H9 (cell line): ENCODE data around the gene WBP1L. TPM values are rescaled to one million over a fixed set of nuclear protein-coding genes. Genes with fewer than 3 reads are reported as not detected.
A peak's percentile ranks its signal among the peaks of the same experiment; 100 is the strongest.

Source experiments
- DNase-seq: peaks from one replicate; pipeline ENCODE4 v3.0.0-alpha.2; 2017
- H2AFZ ChIP-seq: one replicate; pipeline ENCODE4 v1.6.1; 2013; ENCODE audit warnings: mild to moderate bottlenecking, low read length, control low read depth, moderate library complexity
- H2AK5ac ChIP-seq: 2 replicates; pipeline ENCODE4 v1.6.1; 2013; ENCODE audit warnings: low read length, control low read depth, mixed read lengths; ENCODE audit not compliant: insufficient read length
- H2BK120ac ChIP-seq: one replicate; pipeline ENCODE4 v1.6.1; 2013; ENCODE audit warnings: low read depth, mild to moderate bottlenecking, low read length, control low read depth, inconsistent platforms; ENCODE audit not compliant: poor library complexity, severe bottlenecking
- H2BK12ac ChIP-seq: 2 replicates; pipeline ENCODE4 v1.6.1; 2013; ENCODE audit warnings: low read length, control low read depth, mixed read lengths, low read depth; ENCODE audit not compliant: insufficient read length
- H2BK15ac ChIP-seq: 2 replicates; pipeline ENCODE4 v1.6.1; 2013; ENCODE audit warnings: low read depth, low read length, control low read depth
- H2BK20ac ChIP-seq: one replicate; pipeline ENCODE4 v1.6.1; 2013; ENCODE audit warnings: low read depth, mild to moderate bottlenecking, low read length, control low read depth, inconsistent platforms; ENCODE audit not compliant: poor library complexity, severe bottlenecking
- H2BK5ac ChIP-seq: 2 replicates; pipeline ENCODE4 v1.6.1; 2013; ENCODE audit warnings: low read length, control low read depth, mixed read lengths; ENCODE audit not compliant: insufficient read length
- H3K14ac ChIP-seq: 2 replicates; pipeline ENCODE4 v1.6.1; 2013; ENCODE audit warnings: low read length, control low read depth; ENCODE audit not compliant: insufficient read depth
- H3K18ac ChIP-seq: 2 replicates; pipeline ENCODE4 v1.6.1; 2013; ENCODE audit warnings: low read depth, mild to moderate bottlenecking, mixed read lengths, low read length, control low read depth; ENCODE audit not compliant: insufficient read length
- H3K23ac ChIP-seq: 2 replicates; pipeline ENCODE4 v1.6.1; 2013; ENCODE audit warnings: low read length, control low read depth, mixed read lengths, low read depth; ENCODE audit not compliant: insufficient read length
- H3K23me2 ChIP-seq: 2 replicates; pipeline ENCODE4 v1.6.1; 2013; ENCODE audit warnings: low read depth, mild to moderate bottlenecking, mixed read lengths, low read length, control low read depth; ENCODE audit not compliant: insufficient read length, poor library complexity, severe bottlenecking
- H3K27ac ChIP-seq: 2 replicates; pipeline ENCODE4 v1.5.1; 2013; ENCODE audit warnings: low read length, control low read depth, mixed read lengths, low read depth; ENCODE audit not compliant: insufficient read length
- H3K27me3 ChIP-seq: 2 replicates; pipeline ENCODE4 v1.6.1; 2013; ENCODE audit warnings: low read length, control low read depth, inconsistent platforms; ENCODE audit not compliant: insufficient read depth
- H3K4ac ChIP-seq: 2 replicates; pipeline ENCODE4 v1.6.1; 2013; ENCODE audit warnings: low read depth, mild to moderate bottlenecking, control low read depth, inconsistent platforms, low read length, moderate library complexity
- H3K4me1 ChIP-seq: 2 replicates; pipeline ENCODE4 v1.6.1; 2013; ENCODE audit warnings: low read length, control low read depth, inconsistent platforms; ENCODE audit not compliant: insufficient read depth
- H3K4me2 ChIP-seq: 2 replicates; pipeline ENCODE4 v1.6.1; 2013; ENCODE audit warnings: low read length, control low read depth, mixed read lengths; ENCODE audit not compliant: insufficient read length, insufficient read depth
- H3K56ac ChIP-seq: 2 replicates; pipeline ENCODE4 v1.6.1; 2013; ENCODE audit warnings: low read depth, mild to moderate bottlenecking, mixed read lengths, low read length, control low read depth; ENCODE audit not compliant: insufficient read length
- H3K79me1 ChIP-seq: 2 replicates; pipeline ENCODE4 v1.6.1; 2013; ENCODE audit warnings: low read depth, mild to moderate bottlenecking, moderate library complexity, low read length, control low read depth, inconsistent platforms; ENCODE audit not compliant: insufficient read depth, poor library complexity, severe bottlenecking
- H3K79me2 ChIP-seq: 2 replicates; pipeline ENCODE4 v1.6.1; 2013; ENCODE audit warnings: low read length, control low read depth, inconsistent platforms; ENCODE audit not compliant: insufficient read depth
- H3K9ac ChIP-seq: 2 replicates; pipeline ENCODE4 v1.6.1; 2013; ENCODE audit warnings: low read length, control low read depth, mixed read lengths; ENCODE audit not compliant: insufficient read length; ENCODE audit errors: extremely low read depth
- H3K9me3 ChIP-seq: one replicate; pipeline ENCODE4 v1.6.1; 2013; ENCODE audit warnings: low read depth, low read length, inconsistent platforms; ENCODE audit not compliant: control insufficient read depth
- H3T11ph ChIP-seq: one replicate; pipeline ENCODE4 v1.6.1; 2013; ENCODE audit warnings: mild to moderate bottlenecking, low read length, control low read depth, inconsistent platforms
- H4K20me1 ChIP-seq: one replicate; pipeline ENCODE4 v1.6.1; 2013; ENCODE audit not compliant: control insufficient read depth, insufficient read length, insufficient read depth
- H4K5ac ChIP-seq: 2 replicates; pipeline ENCODE4 v1.6.1; 2013; ENCODE audit warnings: low read depth, mild to moderate bottlenecking, mixed read lengths, low read length, control low read depth; ENCODE audit not compliant: insufficient read length
- H4K8ac ChIP-seq: replicated peaks from 2 replicates; pipeline ENCODE4 v1.6.1; 2013; ENCODE audit warnings: low read length, control low read depth, mixed read lengths, low read depth; ENCODE audit not compliant: insufficient read length
- H4K91ac ChIP-seq: 2 replicates; pipeline ENCODE4 v1.6.1; 2013; ENCODE audit warnings: low read depth, mild to moderate bottlenecking, moderate library complexity, mixed read lengths, low read length, control low read depth; ENCODE audit not compliant: insufficient read length
- H3K27ac Mint-ChIP-seq, 3 experiments: 2 replicates in 2 of 3; 3 replicates in 1 of 3; pipeline ENCODE4 v1.8.0; 2020 to 2021; ENCODE audit warnings: mixed read lengths in 3 of 3, mild to moderate bottlenecking in 1 of 3, moderate library complexity in 1 of 3
- H3K27me3 Mint-ChIP-seq: 2 replicates; pipeline ENCODE4 v1.8.0; 2021; ENCODE audit warnings: low read depth, mild to moderate bottlenecking, moderate library complexity, mixed read lengths
- H3K36me3 Mint-ChIP-seq, 3 experiments: 2 replicates in 2 of 3; 3 replicates in 1 of 3; pipeline ENCODE4 v1.8.0; 2020 to 2021; ENCODE audit warnings: low read depth in 3 of 3, mixed read lengths in 3 of 3; ENCODE audit not compliant: insufficient read depth in 1 of 3
- H3K4me1 Mint-ChIP-seq, 2 experiments: 2 replicates each; pipeline ENCODE4 v1.8.0; 2020; ENCODE audit warnings: mixed read lengths in 2 of 2
- H3K4me3 Mint-ChIP-seq, 2 experiments: 2 replicates in 1 of 2; 3 replicates in 1 of 2; pipeline ENCODE4 v1.8.0; 2020 to 2021; ENCODE audit warnings: mild to moderate bottlenecking in 2 of 2, mixed read lengths in 2 of 2, moderate library complexity in 1 of 2
- H3K9me3 Mint-ChIP-seq, 2 experiments: 2 replicates in 1 of 2; 3 replicates in 1 of 2; pipeline ENCODE4 v1.8.0; 2020; ENCODE audit warnings: mild to moderate bottlenecking in 2 of 2, mixed read lengths in 2 of 2, moderate library complexity in 1 of 2
- WGBS: extraction: QIAGEN DNeasy Blood & Tissue Kit; methylation state at CpG from one replicate; pipeline ENCODE4 v1.1.7; 2013; ENCODE audit warnings: missing lambda C conversion rate, low lambda C conversion rate, mixed read lengths; ENCODE audit not compliant: insufficient read length; ENCODE audit errors: extremely low coverage; 5-methylcytosine and 5-hydroxymethylcytosine counted together
- total RNA-seq: library from RNA; stranded (reverse); gene quantifications from 2 replicates; pipeline ENCODE4 v1.2.1, GENCODE V29; 2021
- TF ChIP-seq, protein P1 (sequence below): fragments of 200-600 bp; sonication (generic); conservative IDR thresholded peaks from 3 replicates; pipeline ENCODE4 v1.8.0; 2021; ENCODE audit warnings: antibody characterized with exemption, mild to moderate bottlenecking

WBP1L gene
- total RNA-seq, 1 experiment from 2014 or later: 23.8 TPM

DNA sequence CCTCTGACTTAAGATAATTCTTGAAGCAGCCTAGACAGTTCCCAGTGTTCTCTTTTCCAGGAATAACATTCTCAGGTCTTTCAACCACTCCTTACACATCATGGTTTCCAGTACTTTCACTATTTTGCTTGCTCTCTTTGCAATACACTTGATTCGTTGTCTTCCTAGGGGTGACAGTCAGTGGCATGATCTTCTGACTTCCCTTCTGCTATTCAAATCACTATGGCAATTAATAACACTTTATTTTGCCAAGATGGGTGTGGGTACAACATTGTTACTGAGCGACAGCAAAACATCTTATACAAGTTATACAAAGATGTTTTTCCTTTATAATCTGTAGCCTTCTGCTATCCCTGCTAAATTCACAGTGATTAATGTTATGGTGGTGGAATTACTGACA, 44.9 kb upstream of the WBP1L start:
- H3K27me3 Mint-ChIP-seq: no peaks in the 10 kb centered on the region
- H4K20me1 ChIP-seq: no peaks in the 10 kb centered on the region
- H3K23ac ChIP-seq: no peak overlapping the region

More for the DNA sequence above, 44.9 kb upstream of the WBP1L start:
- no peak overlapping the region for H3K9ac ChIP-seq
- Mint-ChIP-seq H3K9me3 (no peaks in the 10 kb centered on the region; a peak in 1 of 5 replicates), H3K27ac (peak overlapping the region in 1 of 3 experiments; percentile 25; a peak in 1 of 7 replicates), H3K4me1 (peaks cover 0 to 3% of the 10 kb centered on the region in 2 experiments; a peak in 1 of 4 replicates), H3K4me3 (no peak overlapping the region), H3K36me3 (peaks cover 13 to 43% (median 40%) of the 10 kb centered on the region in 3 experiments; a peak in 6 of 7 replicates)
- H2BK12ac ChIP-seq: no peak overlapping the region
- H3K23me2 ChIP-seq: no peaks in the 10 kb centered on the region
- no peak overlapping the region for H4K5ac ChIP-seq
- H3K27ac ChIP-seq: no peak overlapping the region
- no peak overlapping the region for H3K18ac ChIP-seq
- TF ChIP-seq, protein P1, sequence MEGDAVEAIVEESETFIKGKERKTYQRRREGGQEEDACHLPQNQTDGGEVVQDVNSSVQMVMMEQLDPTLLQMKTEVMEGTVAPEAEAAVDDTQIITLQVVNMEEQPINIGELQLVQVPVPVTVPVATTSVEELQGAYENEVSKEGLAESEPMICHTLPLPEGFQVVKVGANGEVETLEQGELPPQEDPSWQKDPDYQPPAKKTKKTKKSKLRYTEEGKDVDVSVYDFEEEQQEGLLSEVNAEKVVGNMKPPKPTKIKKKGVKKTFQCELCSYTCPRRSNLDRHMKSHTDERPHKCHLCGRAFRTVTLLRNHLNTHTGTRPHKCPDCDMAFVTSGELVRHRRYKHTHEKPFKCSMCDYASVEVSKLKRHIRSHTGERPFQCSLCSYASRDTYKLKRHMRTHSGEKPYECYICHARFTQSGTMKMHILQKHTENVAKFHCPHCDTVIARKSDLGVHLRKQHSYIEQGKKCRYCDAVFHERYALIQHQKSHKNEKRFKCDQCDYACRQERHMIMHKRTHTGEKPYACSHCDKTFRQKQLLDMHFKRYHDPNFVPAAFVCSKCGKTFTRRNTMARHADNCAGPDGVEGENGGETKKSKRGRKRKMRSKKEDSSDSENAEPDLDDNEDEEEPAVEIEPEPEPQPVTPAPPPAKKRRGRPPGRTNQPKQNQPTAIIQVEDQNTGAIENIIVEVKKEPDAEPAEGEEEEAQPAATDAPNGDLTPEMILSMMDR: no peak
- WGBS: no CpG with 5 or more reads among the region's 2 CpGs
- no peak overlapping the region for H3K4ac ChIP-seq
- no peak overlapping the region for H3K4me2 ChIP-seq
- no peak overlapping the region for H2BK20ac ChIP-seq
- no peak overlapping the region for H2BK5ac ChIP-seq
- H3K56ac ChIP-seq: no peak overlapping the region
- no peak overlapping the region for H3K14ac ChIP-seq
- no peak overlapping the region for H2BK120ac ChIP-seq
- no peaks in the 10 kb centered on the region for H3K27me3 ChIP-seq
- no peak for DNase-seq
- H2AFZ ChIP-seq: no peak overlapping the region
- H4K91ac ChIP-seq: no peak overlapping the region
- no peaks in the 10 kb centered on the region for H3K79me2 ChIP-seq
- H2BK15ac ChIP-seq: no peak overlapping the region
- no peak overlapping the region for H3T11ph ChIP-seq
- H3K4me1 ChIP-seq: no peaks in the 10 kb centered on the region
- no peak overlapping the region for H2AK5ac ChIP-seq
- no peaks in the 10 kb centered on the region for H3K79me1 ChIP-seq
- H3K9me3 ChIP-seq: no peaks in the 10 kb centered on the region
- no peak overlapping the region for H4K8ac ChIP-seq
